Neural crest cell (in vitro differentiated cells): ENCODE results near the gene POT1. TPM values are rescaled to one million over a fixed set of nuclear protein-coding genes. Genes with fewer than 3 reads are reported as not detected.

Source experiments
- DNase-seq: peaks from one replicate; pipeline ENCODE4 v3.0.0; 2021; ENCODE audit warnings: low read depth, mixed read lengths, low spot score
- H3K27ac Mint-ChIP-seq: one replicate; pipeline ENCODE4 v1.8.0; 2021; ENCODE audit warnings: mild to moderate bottlenecking, mixed read lengths; ENCODE audit not compliant: unreplicated experiment
- H3K27me3 Mint-ChIP-seq: 2 replicates; pipeline ENCODE4 v1.8.0; 2021; ENCODE audit warnings: low read depth, mild to moderate bottlenecking, mixed read lengths
- H3K36me3 Mint-ChIP-seq: 2 replicates; pipeline ENCODE4 v1.8.0; 2021; ENCODE audit warnings: low read depth, mild to moderate bottlenecking, mixed read lengths
- H3K4me1 Mint-ChIP-seq: 2 replicates; pipeline ENCODE4 v1.8.0; 2021; ENCODE audit warnings: mixed read lengths
- H3K4me3 Mint-ChIP-seq: one replicate; pipeline ENCODE4 v1.8.0; 2021; ENCODE audit warnings: mild to moderate bottlenecking, mixed read lengths
- H3K9me3 Mint-ChIP-seq: 2 replicates; pipeline ENCODE4 v1.8.0; 2021; ENCODE audit warnings: mixed read lengths
- total RNA-seq: library from RNA; stranded (reverse); gene quantifications from 2 replicates; pipeline ENCODE4 v1.2.1, GENCODE V29; 2021
- TF ChIP-seq, protein P1 (sequence below): fragments of 200-600 bp; sonication (generic); conservative IDR thresholded peaks from 2 replicates; pipeline ENCODE4 v1.5.0; 2021; ENCODE audit warnings: antibody characterized with exemption, mild to moderate bottlenecking

The POT1 gene
- total RNA-seq, 1 donor from 2014 or later: 23.6 TPM

- H3K27ac Mint-ChIP-seq: no peak overlapping the region
- H3K36me3 Mint-ChIP-seq: peaks cover 3% of the 10 kb centered on the region
- no peaks in the 10 kb centered on the region for H3K4me1 Mint-ChIP-seq
- H3K4me3 Mint-ChIP-seq: no peak overlapping the region
- DNase-seq: no peak
- TF ChIP-seq, protein P1, sequence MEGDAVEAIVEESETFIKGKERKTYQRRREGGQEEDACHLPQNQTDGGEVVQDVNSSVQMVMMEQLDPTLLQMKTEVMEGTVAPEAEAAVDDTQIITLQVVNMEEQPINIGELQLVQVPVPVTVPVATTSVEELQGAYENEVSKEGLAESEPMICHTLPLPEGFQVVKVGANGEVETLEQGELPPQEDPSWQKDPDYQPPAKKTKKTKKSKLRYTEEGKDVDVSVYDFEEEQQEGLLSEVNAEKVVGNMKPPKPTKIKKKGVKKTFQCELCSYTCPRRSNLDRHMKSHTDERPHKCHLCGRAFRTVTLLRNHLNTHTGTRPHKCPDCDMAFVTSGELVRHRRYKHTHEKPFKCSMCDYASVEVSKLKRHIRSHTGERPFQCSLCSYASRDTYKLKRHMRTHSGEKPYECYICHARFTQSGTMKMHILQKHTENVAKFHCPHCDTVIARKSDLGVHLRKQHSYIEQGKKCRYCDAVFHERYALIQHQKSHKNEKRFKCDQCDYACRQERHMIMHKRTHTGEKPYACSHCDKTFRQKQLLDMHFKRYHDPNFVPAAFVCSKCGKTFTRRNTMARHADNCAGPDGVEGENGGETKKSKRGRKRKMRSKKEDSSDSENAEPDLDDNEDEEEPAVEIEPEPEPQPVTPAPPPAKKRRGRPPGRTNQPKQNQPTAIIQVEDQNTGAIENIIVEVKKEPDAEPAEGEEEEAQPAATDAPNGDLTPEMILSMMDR: no peak
- no peaks in the 10 kb centered on the region for H3K27me3 Mint-ChIP-seq
- H3K9me3 Mint-ChIP-seq: no peaks in the 10 kb centered on the region
These were observed 132.9 kb downstream of the POT1 start for GRCh38 chr7:124796771-124797170.

DNA sequence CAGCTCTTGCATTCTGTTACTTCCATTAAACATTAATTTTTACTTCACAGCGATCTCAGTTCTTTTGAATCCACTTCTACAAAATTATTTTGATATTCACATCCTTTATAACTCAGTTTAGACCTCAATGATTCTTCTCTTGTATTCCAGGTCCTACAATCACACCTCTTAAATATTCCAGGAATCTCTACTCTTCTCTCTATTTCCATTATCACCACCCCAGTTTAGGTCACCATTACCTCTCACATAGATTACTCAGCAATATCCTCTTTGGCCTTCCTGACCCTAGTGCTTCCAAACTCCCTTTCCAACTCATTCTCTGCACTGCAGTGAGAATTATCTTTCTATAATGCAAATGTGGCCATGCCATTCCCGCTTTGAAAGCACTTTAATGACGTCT, 136.9 kb downstream of the POT1 start:
- TF ChIP-seq, protein P1: no peak
- Mint-ChIP-seq H3K4me1 (no peaks in the 10 kb centered on the region), H3K27me3 (no peaks in the 10 kb centered on the region), H3K27ac (no peak overlapping the region), H3K4me3 (no peak overlapping the region), H3K36me3 (peaks cover 3% of the 10 kb centered on the region), H3K9me3 (no peaks in the 10 kb centered on the region)
- no peak for DNase-seq

DNA sequence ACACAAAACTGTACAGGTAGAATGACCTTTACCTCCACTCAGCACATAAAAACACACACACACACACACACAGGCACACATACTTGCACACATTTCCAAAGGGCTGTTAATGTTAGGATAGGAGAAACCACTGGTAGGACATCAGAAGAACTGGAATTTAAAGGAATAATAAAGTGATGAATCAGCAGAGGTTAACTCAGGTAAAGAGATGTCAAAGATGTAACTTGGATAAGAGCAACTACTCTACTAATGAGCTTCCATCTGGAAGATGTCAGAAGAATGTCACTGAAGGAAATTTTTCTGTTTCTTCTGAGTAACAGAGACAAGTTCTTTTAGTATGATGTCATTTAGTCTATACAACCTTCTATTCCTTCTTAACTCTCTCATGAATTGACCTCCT, 137.6 kb downstream of the POT1 start:
- H3K4me1 Mint-ChIP-seq: no peaks in the 10 kb centered on the region
- no peak overlapping the region for H3K4me3 Mint-ChIP-seq
- TF ChIP-seq, protein P1: no peak
- H3K36me3 Mint-ChIP-seq: peaks cover 3% of the 10 kb centered on the region
- no peaks in the 10 kb centered on the region for H3K27me3 Mint-ChIP-seq
- H3K27ac Mint-ChIP-seq: no peak overlapping the region
- H3K9me3 Mint-ChIP-seq: no peaks in the 10 kb centered on the region
- no peak for DNase-seq

- no peaks in the 10 kb centered on the region for H3K9me3 Mint-ChIP-seq
- TF ChIP-seq, protein P1: no peak
- H3K4me1 Mint-ChIP-seq: no peaks in the 10 kb centered on the region
- H3K4me3 Mint-ChIP-seq: no peak overlapping the region
- H3K27ac Mint-ChIP-seq: no peak overlapping the region
- peaks cover 3% of the 10 kb centered on the region for H3K36me3 Mint-ChIP-seq
- no peaks in the 10 kb centered on the region for H3K27me3 Mint-ChIP-seq
- DNase-seq: no peak
These were observed 138.2 kb downstream of the POT1 start for GRCh38 chr7:124791426-124791825.

DNA sequence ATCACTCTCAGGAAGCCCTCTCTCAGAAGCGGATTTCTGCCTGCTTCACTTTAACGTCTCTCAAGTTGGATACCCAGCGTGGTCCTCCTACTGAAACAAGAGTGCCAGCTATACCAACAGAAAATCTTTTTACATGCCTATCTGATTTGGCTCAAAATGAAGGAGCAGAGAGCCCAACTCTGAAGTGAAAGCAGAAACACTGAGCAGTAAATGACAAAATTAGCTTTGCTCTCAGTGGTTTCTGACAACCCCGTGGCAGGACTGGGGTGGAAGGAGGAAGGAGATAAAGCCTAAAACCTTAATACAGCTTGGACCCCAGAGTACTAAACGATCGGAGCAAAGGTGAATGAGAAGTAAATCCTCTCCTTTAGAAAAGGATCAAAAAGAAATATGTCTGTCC, 139.0 kb downstream of the POT1 start:
- TF ChIP-seq, protein P1: no peak
- Mint-ChIP-seq H3K36me3 (no peaks in the 10 kb centered on the region), H3K9me3 (no peaks in the 10 kb centered on the region), H3K27me3 (no peaks in the 10 kb centered on the region), H3K27ac (no peak overlapping the region), H3K4me1 (no peaks in the 10 kb centered on the region), H3K4me3 (no peak overlapping the region)
- DNase-seq: no peak

- Mint-ChIP-seq H3K4me1 (peaks cover 12% of the 10 kb centered on the region), H3K4me3 (no peak overlapping the region), H3K27me3 (no peaks in the 10 kb centered on the region), H3K9me3 (no peaks in the 10 kb centered on the region), H3K36me3 (no peaks in the 10 kb centered on the region), H3K27ac (no peak overlapping the region)
- no peak for DNase-seq
- TF ChIP-seq, protein P1: no peak
These were observed 143.6 kb downstream of the POT1 start for GRCh38 chr7:124785994-124786393.
